A673 (cell line): ENCODE measurements around the gene GGN. TPM values are rescaled to one million over a fixed set of nuclear protein-coding genes. Genes with fewer than 3 reads are reported as not detected.
"Not testable (repeated sequence)": the region's sequence is repeated elsewhere in the genome, so short reads cannot be mapped to it uniquely, and the experiment has no call there.

Experiments used
- BruUV-seq: library from RNA; stranded (reverse); fragments of 400-500 nt; replicated peaks from 2 replicates; lab custom pipeline; 2021; lab: Mats Ljungman, UMichigan
- CTCF ChIA-PET: fragments of 300-600 bp; sonication (Branson Sonifier 250); formaldehyde crosslinking; loops from one replicate; lab custom pipeline; 2022; ENCODE audit warnings: antibody characterized with exemption; lab: Charles Lee
- POLR2A ChIA-PET: fragments of 300-600 bp; sonication (Branson Sonifier 250); formaldehyde crosslinking; loops from one replicate; lab custom pipeline; 2022; ENCODE audit warnings: antibody characterized with exemption; ENCODE audit not compliant: low non-redundant PET; lab: Charles Lee
- DNase-seq: peaks from one replicate; pipeline ENCODE4 v3.0.0-alpha.2; 2015; ENCODE audit warnings: low spot score
- H3K27ac ChIP-seq: fragments of 200-600 bp; sonication (generic); 2 replicates; pipeline ENCODE4 v1.5.1; 2016; ENCODE audit warnings: mixed run types, low read depth, mild to moderate bottlenecking, mixed read lengths, antibody characterized with exemption, low read length; ENCODE audit not compliant: poor library complexity, severe bottlenecking
- H3K27me3 ChIP-seq: fragments of 200-600 bp; sonication (generic); replicated peaks from 2 replicates; pipeline ENCODE4 v1.6.1; 2017; ENCODE audit warnings: mixed run types, low read depth, mild to moderate bottlenecking, mixed read lengths, antibody characterized with exemption, low read length; ENCODE audit not compliant: insufficient read depth, poor library complexity
- H3K36me3 ChIP-seq: fragments of 200-600 bp; sonication (generic); 2 replicates; pipeline ENCODE4 v1.6.1; 2016; ENCODE audit warnings: mixed run types, mild to moderate bottlenecking, mixed read lengths, antibody characterized with exemption, low read length; ENCODE audit not compliant: insufficient read depth, poor library complexity, severe bottlenecking
- H3K4me1 ChIP-seq: fragments of 200-600 bp; sonication (generic); 2 replicates; pipeline ENCODE4 v1.6.1; 2017; ENCODE audit warnings: mixed run types, mild to moderate bottlenecking, mixed read lengths, antibody characterized with exemption, low read length; ENCODE audit not compliant: insufficient read depth, poor library complexity, severe bottlenecking
- H3K4me3 ChIP-seq: fragments of 200-600 bp; sonication (generic); 2 replicates; pipeline ENCODE4 v1.5.1; 2016; ENCODE audit warnings: low read depth, mixed run types, mild to moderate bottlenecking, mixed read lengths, low read length; ENCODE audit not compliant: poor library complexity, severe bottlenecking
- H3K9me3 ChIP-seq: fragments of 200-600 bp; sonication (generic); 2 replicates; pipeline ENCODE4 v1.6.1; 2016; ENCODE audit warnings: mixed run types, low read depth, mild to moderate bottlenecking, mixed read lengths, antibody characterized with exemption, low read length; ENCODE audit not compliant: poor library complexity, severe bottlenecking
- EZH2 ChIP-seq: fragments of 200-600 bp; sonication (generic); IDR thresholded peaks from 2 replicates; pipeline ENCODE4 v1.6.1; 2017; ENCODE audit warnings: borderline replicate concordance, low read depth, mild to moderate bottlenecking, mixed read lengths, antibody characterized with exemption, low read length; ENCODE audit not compliant: poor library complexity, severe bottlenecking
- intact Hi-C: fragments of 100-400 bp; cut with micrococcal nuclease; formaldehyde crosslinking; loops from one replicate; pipeline ENCODE4 v1.10.0; 2022; ENCODE audit not compliant: unreplicated experiment
- total RNA-seq: library from RNA; stranded (reverse); gene quantifications from 2 replicates; pipeline ENCODE4 v1.2.3, GENCODE V29; 2021
- TF ChIP-seq, protein P1 (sequence below): fragments of 300-800, 200-600 bp; sonication (generic); conservative IDR thresholded peaks from 2 replicates; pipeline ENCODE4 v1.5.1; 2017; ENCODE audit warnings: low read depth, mild to moderate bottlenecking, antibody characterized with exemption, low read length, moderate library complexity, mixed read lengths

GGN gene
- total RNA-seq, 1 experiment from 2014 or later, result 1.3 TPM

DNA sequence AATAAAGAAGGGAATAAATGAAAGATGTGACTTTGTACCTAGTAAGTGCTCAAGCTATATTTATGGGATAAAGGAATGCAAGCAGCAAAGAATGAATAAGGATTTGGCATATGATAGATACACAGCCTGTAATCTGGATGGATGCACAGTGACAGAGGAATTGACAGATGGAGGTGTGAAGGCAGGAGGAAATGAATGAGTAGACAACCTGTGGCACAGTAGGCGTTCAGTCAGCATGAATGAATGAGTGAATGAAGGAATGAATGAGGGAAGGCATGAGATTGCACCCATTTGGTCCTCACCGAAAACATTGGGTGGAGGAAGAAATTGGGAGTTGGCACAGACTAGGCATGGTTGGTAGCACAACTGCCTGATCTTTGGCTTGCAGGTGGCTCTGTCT, 18.2 kb downstream of the GGN start:
- Histone ChIP-seq H3K4me1 (no peaks in the 10 kb centered on the region), H3K27ac (no peak overlapping the region), H3K9me3 (no peaks in the 10 kb centered on the region), H3K36me3 (no peaks in the 10 kb centered on the region), H3K4me3 (no peak overlapping the region), H3K27me3 (no peaks in the 10 kb centered on the region)
- TF ChIP-seq, protein P1, sequence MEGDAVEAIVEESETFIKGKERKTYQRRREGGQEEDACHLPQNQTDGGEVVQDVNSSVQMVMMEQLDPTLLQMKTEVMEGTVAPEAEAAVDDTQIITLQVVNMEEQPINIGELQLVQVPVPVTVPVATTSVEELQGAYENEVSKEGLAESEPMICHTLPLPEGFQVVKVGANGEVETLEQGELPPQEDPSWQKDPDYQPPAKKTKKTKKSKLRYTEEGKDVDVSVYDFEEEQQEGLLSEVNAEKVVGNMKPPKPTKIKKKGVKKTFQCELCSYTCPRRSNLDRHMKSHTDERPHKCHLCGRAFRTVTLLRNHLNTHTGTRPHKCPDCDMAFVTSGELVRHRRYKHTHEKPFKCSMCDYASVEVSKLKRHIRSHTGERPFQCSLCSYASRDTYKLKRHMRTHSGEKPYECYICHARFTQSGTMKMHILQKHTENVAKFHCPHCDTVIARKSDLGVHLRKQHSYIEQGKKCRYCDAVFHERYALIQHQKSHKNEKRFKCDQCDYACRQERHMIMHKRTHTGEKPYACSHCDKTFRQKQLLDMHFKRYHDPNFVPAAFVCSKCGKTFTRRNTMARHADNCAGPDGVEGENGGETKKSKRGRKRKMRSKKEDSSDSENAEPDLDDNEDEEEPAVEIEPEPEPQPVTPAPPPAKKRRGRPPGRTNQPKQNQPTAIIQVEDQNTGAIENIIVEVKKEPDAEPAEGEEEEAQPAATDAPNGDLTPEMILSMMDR, result no peak
- no peak for TF ChIP-seq EZH2
- ChIA-PET POLR2A (no interaction called here), CTCF (no interaction called here)
- BruUV-seq, result no TSS peak
- intact Hi-C loops, result no loop called here
- DNase-seq, result no peak

DNA sequence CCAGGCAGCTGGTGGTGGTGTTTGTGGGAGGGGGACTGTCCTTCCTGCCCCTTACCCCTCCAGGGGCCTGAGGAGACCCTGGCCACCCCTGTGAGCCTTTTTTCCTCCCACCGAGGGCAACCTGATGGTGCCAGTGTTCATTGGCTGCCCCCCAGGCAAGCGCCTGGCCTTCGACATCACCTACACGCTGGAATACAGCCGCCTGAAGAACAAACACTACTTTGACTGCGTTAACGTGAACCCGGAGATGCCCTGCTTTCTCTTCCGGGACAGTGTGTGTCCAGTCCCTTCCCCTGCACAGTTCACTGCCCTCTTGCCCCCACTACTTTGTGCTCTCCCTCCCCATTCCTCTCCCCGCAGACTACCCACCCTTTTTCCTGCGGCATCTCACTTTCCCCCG, 20.8 kb downstream of the GGN start:
- no peak for TF ChIP-seq EZH2
- TF ChIP-seq, protein P1, result no peak
- DNase-seq, result no peak
- CTCF ChIA-PET, result no interaction called here

DNA sequence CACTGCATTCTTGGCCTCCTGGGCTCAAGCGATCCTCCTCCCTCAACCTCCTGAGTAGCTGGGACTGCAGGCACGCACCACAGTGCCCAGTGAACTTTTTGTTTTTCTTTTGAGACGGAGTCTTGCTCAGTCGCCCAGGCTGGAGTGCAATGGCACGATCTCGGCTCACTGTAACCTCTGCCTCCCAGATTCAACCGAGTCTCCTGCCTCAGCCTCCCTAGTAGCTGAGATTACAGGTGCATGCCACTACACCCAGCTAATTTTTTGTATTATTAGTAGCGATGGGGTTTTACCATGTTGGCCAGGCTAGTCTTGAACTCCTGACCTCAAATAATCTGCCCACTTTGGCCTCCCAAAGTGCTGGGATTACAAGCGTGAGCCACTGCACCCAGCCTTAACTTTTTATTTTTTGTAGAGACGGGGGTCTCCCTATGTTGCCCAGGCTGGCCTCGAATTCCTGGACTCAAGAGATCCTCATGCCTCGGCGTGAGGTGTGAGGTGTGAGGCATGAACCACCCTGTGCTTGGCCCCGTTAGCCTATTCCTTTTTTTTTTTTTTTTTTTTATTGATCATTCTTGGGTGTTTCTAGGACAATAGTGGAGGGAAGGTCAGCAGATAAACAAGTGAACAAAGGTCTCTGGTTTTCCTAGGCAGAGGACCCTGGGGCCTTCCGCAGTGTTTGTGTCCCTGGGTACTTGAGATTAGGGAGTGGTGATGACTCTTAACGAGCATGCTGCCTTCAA, 24.7 kb downstream of the GGN start:
- H3K27me3 ChIP-seq, result peaks cover 35% of the 10 kb centered on the region
- CTCF ChIA-PET, H3K27ac ChIP-seq, H3K4me1 ChIP-seq, intact Hi-C loops, H3K9me3 ChIP-seq, H3K36me3 ChIP-seq, DNase-seq, BruUV-seq, POLR2A ChIA-PET: not testable (repeated sequence)
- peak overlapping the region; percentile 50 for H3K4me3 ChIP-seq

More for the DNA sequence above, 20.8 kb downstream of the GGN start:
- Histone ChIP-seq H3K27ac (no peak overlapping the region), H3K4me3 (no peak overlapping the region), H3K36me3 (no peaks in the 10 kb centered on the region), H3K9me3 (no peaks in the 10 kb centered on the region), H3K27me3 (no peaks in the 10 kb centered on the region), H3K4me1 (no peaks in the 10 kb centered on the region)
- POLR2A ChIA-PET, result interaction anchor here (0.6 kb wide), 1 partner anchor 116 kb away, joined by 13 read pairs; no protein-coding TSS in a partner anchor
- BruUV-seq, result no TSS peak
- intact Hi-C loops, result no loop called here
